Panc1 (cell line): Measurements from ENCODE around the gene OTOA. TPM values are rescaled to one million over a fixed set of nuclear protein-coding genes. Genes with fewer than 3 reads are reported as not detected.

Source experiments
- ATAC-seq: fragments of 200-7000 bp; cut with Tn5 transposase; 2 replicates; pipeline ENCODE4 v1.9.1; 2020; ENCODE audit warnings: mild to moderate bottlenecking, moderate library complexity
- BruUV-seq: library from RNA; stranded (reverse); fragments of 400-500 nt; replicated peaks from 2 replicates; lab custom pipeline; 2021; lab: Mats Ljungman, UMichigan
- CTCF ChIA-PET: fragments of 300-600 bp; sonication (Branson Sonifier 250); formaldehyde crosslinking; loops from one replicate; lab custom pipeline; 2022; ENCODE audit warnings: antibody characterized with exemption; lab: Charles Lee
- POLR2A ChIA-PET: fragments of 300-600 bp; sonication (Branson Sonifier 250); formaldehyde crosslinking; loops from one replicate; lab custom pipeline; 2022; ENCODE audit warnings: antibody characterized with exemption; lab: Charles Lee
- DNase-seq: peaks from one replicate; pipeline ENCODE4 v3.0.0-alpha.2; 2010; ENCODE audit warnings: low read depth, low spot score
- H3K27ac ChIP-seq: 2 replicates; pipeline ENCODE4 v1.5.1; 2011; ENCODE audit warnings: mild to moderate bottlenecking, low read length, inconsistent platforms
- H3K27me3 ChIP-seq: fragments of 200-500 bp; sonication (Bioruptor generic); 2 replicates; pipeline ENCODE4 v1.6.0; 2014; ENCODE audit warnings: low read length, inconsistent platforms; ENCODE audit not compliant: control insufficient read depth, insufficient read depth
- H3K36me3 ChIP-seq: fragments of 200-500 bp; sonication (Bioruptor generic); 2 replicates; pipeline ENCODE4 v1.5.1; 2014; ENCODE audit warnings: inconsistent platforms, mild to moderate bottlenecking, low read length, moderate library complexity; ENCODE audit not compliant: control insufficient read depth, insufficient read depth
- H3K4me1 ChIP-seq: 2 replicates; pipeline ENCODE4 v1.5.1; 2011; ENCODE audit warnings: inconsistent platforms, mild to moderate bottlenecking, low read length, moderate library complexity; ENCODE audit not compliant: control insufficient read depth, insufficient read depth
- H3K4me3 ChIP-seq, 2 experiments: 2 replicates each; pipeline ENCODE4 v1.5.1; 2011 to 2012; ENCODE audit warnings: low read depth in 2 of 2, low read length in 2 of 2, mild to moderate bottlenecking in 2 of 2, inconsistent platforms in 1 of 2, moderate library complexity in 1 of 2
- H3K9me3 ChIP-seq: fragments of 200-500 bp; sonication (Bioruptor generic); 2 replicates; pipeline ENCODE4 v1.5.1; 2014; ENCODE audit warnings: low read depth, mild to moderate bottlenecking, inconsistent platforms, low read length, moderate library complexity; ENCODE audit not compliant: control insufficient read depth, insufficient read depth
- CTCF ChIP-seq: fragments of 450-650 bp; IDR thresholded peaks from 2 replicates; pipeline ENCODE4 v1.5.1; 2017; ENCODE audit warnings: mild to moderate bottlenecking
- POLR2AphosphoS5 ChIP-seq: IDR thresholded peaks from 2 replicates; pipeline ENCODE4 v1.6.1; 2012; ENCODE audit warnings: mild to moderate bottlenecking, low read depth, low read length, moderate library complexity
- REST ChIP-seq, 2 experiments: IDR thresholded peaks; 2 replicates each; pipeline ENCODE4 v1.6.1; 2011 to 2012; ENCODE audit warnings: low read depth in 2 of 2, control low read depth in 1 of 2, low read length in 1 of 2, mild to moderate bottlenecking in 1 of 2, moderate library complexity in 1 of 2; ENCODE audit not compliant: insufficient read depth in 1 of 2
- SIN3A ChIP-seq: IDR thresholded peaks from 2 replicates; pipeline ENCODE4 v1.6.1; 2012; ENCODE audit warnings: low read depth, mild to moderate bottlenecking, low read length, moderate library complexity, borderline replicate concordance; ENCODE audit not compliant: insufficient read depth
- TCF7L2 ChIP-seq: IDR thresholded peaks from 2 replicates; pipeline ENCODE4 v1.6.1; 2011; ENCODE audit warnings: mild to moderate bottlenecking, low read depth, low read length, inconsistent platforms
- in situ Hi-C: cut with HindIII; loops from 2 replicates; pipeline ENCODE4 v1.10.0; 2016; ENCODE audit warnings: low sequenced_read_pairs, low pct_unique_long_range_greater_than_20kb
- intact Hi-C: fragments of 100-400 bp; cut with micrococcal nuclease; formaldehyde crosslinking; loops from one replicate; pipeline ENCODE4 v1.10.0; 2022; ENCODE audit not compliant: unreplicated experiment
- total RNA-seq: library from RNA; stranded (reverse); gene quantifications from one replicate; pipeline ENCODE4 v1.2.1, GENCODE V29; 2021; ENCODE audit not compliant: unreplicated experiment

OTOA gene
- total RNA-seq, 1 experiment from 2014 or later, result not detected

- DNase-seq (no peak), ATAC-seq (no peak)
- Histone ChIP-seq H3K4me1 (no peaks in the 10 kb centered on the region), H3K4me3 (no peak overlapping the region), H3K27ac (no peak overlapping the region), H3K36me3 (no peaks in the 10 kb centered on the region), H3K27me3 (no peaks in the 10 kb centered on the region), H3K9me3 (no peaks in the 10 kb centered on the region)
- POLR2A ChIA-PET, result interaction anchor here (0.6 kb wide), 1 partner anchor 110 kb away, joined by 7 read pairs; no protein-coding TSS in a partner anchor
- CTCF ChIA-PET, result no interaction called here
- no TSS peak for BruUV-seq
- in situ Hi-C loops (no loop called here), intact Hi-C loops (no loop called here)
- TF ChIP-seq SIN3A (no peak), POLR2AphosphoS5 (no peak), CTCF (no peak), TCF7L2 (no peak), REST (IDR thresholded peaks at IDR 0.05; ENCODE audit: insufficient read depth in 1 of 2, low read depth in 2 of 2, low read length in 1 of 2) (no peak)
These were observed 30.8 kb downstream of the OTOA start for GRCh38 chr16:21694609-21695008.

- ChIA-PET POLR2A (no interaction called here), CTCF (no interaction called here)
- intact Hi-C loops, result no loop called here
- Histone ChIP-seq H3K4me1 (no peaks in the 10 kb centered on the region), H3K36me3 (no peaks in the 10 kb centered on the region), H3K27me3 (no peaks in the 10 kb centered on the region), H3K4me3 (no peak overlapping the region), H3K9me3 (no peaks in the 10 kb centered on the region), H3K27ac (no peak overlapping the region)
- TF ChIP-seq CTCF, result no peak
- no peak for TF ChIP-seq SIN3A
- TF ChIP-seq TCF7L2, result no peak
- no peak for TF ChIP-seq REST (IDR thresholded peaks at IDR 0.05; ENCODE audit: insufficient read depth in 1 of 2, low read depth in 2 of 2, low read length in 1 of 2)
- TF ChIP-seq POLR2AphosphoS5, result no peak
- in situ Hi-C loops, result no loop called here
- ATAC-seq, result no peak
- no peak for DNase-seq
- BruUV-seq, result no TSS peak
These were observed 33.3 kb downstream of the OTOA start for GRCh38 chr16:21697032-21697431.
